ENCODE results near the gene LOXL3. TPM values are rescaled to one million over a fixed set of nuclear protein-coding genes. Genes with fewer than 3 reads are reported as not detected.

Gene LOXL3
- total RNA-seq, 2 experiments from 2014 or later, result 0.25 TPM; not detected in 1

DNA sequence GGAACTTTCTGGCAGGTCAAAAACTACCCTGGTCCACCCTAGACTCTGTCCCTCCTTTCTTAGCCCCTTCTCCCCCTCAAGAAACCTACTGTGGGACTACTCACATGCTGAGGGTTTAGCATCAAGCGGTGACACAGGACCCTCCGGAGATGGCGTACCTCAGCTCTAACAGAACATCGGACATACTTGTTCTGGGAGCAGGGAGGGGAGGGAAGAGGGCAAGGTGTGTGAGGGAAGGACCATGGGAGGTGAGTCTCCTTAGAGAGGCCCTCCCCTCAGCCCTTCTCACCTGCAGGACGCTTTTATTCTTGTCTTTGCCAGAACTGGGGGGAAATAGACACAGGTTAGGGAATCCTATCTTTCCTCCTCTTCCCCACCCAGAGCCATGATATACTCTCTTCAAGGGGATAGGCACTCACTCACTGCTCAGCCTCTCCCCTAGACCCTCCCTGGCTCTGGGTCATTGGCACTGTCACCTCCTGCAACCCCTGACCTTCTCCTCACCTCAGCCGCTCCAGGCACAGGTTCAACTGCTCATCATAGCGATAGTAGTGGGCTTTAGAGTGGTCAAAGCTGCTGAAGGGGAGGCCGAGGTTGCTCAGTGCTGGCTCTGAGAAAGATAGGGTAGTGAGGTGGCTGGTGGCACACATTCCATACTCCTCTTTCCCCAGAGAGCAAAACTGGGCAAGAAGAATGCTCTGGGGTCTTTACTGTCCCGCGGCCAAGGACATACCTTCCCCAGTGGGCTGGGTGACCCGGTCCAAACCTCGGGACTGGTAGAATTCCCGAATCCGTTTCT, 48.1 kb downstream of the LOXL3 start:
- Histone ChIP-seq H3K27ac (ENCODE audit: low read depth in 1 of 2, low read length in 2 of 2) (no peak overlapping the region), H3K4me3 (ENCODE audit: low read length) (no peak overlapping the region), H3K36me3 (ENCODE audit: insufficient read depth, low read length) (peaks cover 18% of the 10 kb centered on the region), H3K9me3 (ENCODE audit: control insufficient read depth in 1 of 2, insufficient read depth in 1 of 2, low read length in 2 of 2) (peaks cover 0 to 17% of the 10 kb centered on the region in 2 experiments), H3K27me3 (ENCODE audit: control insufficient read depth in 1 of 2, insufficient read depth in 2 of 2, low read length in 2 of 2) (peaks cover 42 to 46% of the 10 kb centered on the region in 2 experiments), H3K4me1 (ENCODE audit: insufficient read depth, low read length) (peaks cover 52% of the 10 kb centered on the region)
- Mint-ChIP-seq H3K4me3 (peak overlapping the region; percentile 75), H3K27ac (no peak overlapping the region), H3K36me3 (ENCODE audit: low read depth) (peaks cover 37% of the 10 kb centered on the region), H3K9me3 (no peaks in the 10 kb centered on the region), H3K4me1 (ENCODE audit: low read depth) (peaks cover 73% of the 10 kb centered on the region), H3K27me3 (peaks cover 76% of the 10 kb centered on the region)
- CTCF ChIA-PET, result interaction anchor here (0.6 to 1.6 kb wide), 3 partner anchors 16 to 26 kb away, joined by 3 to 8 read pairs (median 4); partner anchors contain the start of genes CCDC142 and TTC31
- TF ChIP-seq, protein P1, sequence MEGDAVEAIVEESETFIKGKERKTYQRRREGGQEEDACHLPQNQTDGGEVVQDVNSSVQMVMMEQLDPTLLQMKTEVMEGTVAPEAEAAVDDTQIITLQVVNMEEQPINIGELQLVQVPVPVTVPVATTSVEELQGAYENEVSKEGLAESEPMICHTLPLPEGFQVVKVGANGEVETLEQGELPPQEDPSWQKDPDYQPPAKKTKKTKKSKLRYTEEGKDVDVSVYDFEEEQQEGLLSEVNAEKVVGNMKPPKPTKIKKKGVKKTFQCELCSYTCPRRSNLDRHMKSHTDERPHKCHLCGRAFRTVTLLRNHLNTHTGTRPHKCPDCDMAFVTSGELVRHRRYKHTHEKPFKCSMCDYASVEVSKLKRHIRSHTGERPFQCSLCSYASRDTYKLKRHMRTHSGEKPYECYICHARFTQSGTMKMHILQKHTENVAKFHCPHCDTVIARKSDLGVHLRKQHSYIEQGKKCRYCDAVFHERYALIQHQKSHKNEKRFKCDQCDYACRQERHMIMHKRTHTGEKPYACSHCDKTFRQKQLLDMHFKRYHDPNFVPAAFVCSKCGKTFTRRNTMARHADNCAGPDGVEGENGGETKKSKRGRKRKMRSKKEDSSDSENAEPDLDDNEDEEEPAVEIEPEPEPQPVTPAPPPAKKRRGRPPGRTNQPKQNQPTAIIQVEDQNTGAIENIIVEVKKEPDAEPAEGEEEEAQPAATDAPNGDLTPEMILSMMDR (IDR thresholded peaks at IDR 0.05), result no peak
- POLR2A ChIA-PET, result interaction anchor here (0.8 kb wide), 1 partner anchor 24 kb away, joined by 3 read pairs; the partner anchor contains the start of genes AUP1 and HTRA2
- ATAC-seq (ENCODE audit: poor library complexity), result no peak
- intact Hi-C loops (cut with DNase I, micrococcal nuclease), result no loop called here
- no peak for DNase-seq

DNA sequence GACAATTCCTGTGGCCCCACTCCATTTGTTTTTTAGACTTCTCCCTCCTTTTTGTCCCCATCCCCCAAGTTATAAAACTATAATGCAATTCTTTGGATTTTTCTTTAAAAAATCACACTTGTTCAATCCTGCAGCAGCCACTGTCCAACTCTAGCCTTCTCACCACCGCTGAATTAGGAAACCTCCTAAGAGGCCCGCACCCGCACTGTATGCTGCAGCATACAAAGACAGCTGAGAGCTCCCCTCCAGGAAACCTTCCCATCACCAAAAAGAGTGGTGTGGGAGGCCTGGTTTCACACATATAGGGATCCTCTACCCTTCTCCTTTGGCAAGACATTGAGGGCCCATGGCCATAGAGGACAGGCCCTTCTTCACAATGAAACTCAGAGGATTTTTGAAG, 49.2 kb downstream of the LOXL3 start:
- ATAC-seq (ENCODE audit: poor library complexity) (no peak), DNase-seq (no peak)
- Mint-ChIP-seq H3K4me3 (peak overlapping the region; percentile 75), H3K27ac (peak overlapping the region; percentile 18), H3K9me3 (no peaks in the 10 kb centered on the region), H3K27me3 (peaks cover 78% of the 10 kb centered on the region), H3K4me1 (ENCODE audit: low read depth) (peaks cover 81% of the 10 kb centered on the region), H3K36me3 (ENCODE audit: low read depth) (peaks cover 37% of the 10 kb centered on the region)
- Histone ChIP-seq H3K27ac (ENCODE audit: low read depth in 1 of 2, low read length in 2 of 2) (no peak overlapping the region), H3K36me3 (ENCODE audit: insufficient read depth, low read length) (peaks cover 18% of the 10 kb centered on the region), H3K9me3 (ENCODE audit: control insufficient read depth in 1 of 2, insufficient read depth in 1 of 2, low read length in 2 of 2) (peaks cover 0 to 17% of the 10 kb centered on the region in 2 experiments), H3K4me3 (ENCODE audit: low read length) (no peak overlapping the region), H3K4me1 (ENCODE audit: insufficient read depth, low read length) (peaks cover 57% of the 10 kb centered on the region), H3K27me3 (ENCODE audit: control insufficient read depth in 1 of 2, insufficient read depth in 2 of 2, low read length in 2 of 2) (peaks cover 49 to 52% of the 10 kb centered on the region in 2 experiments)
- ChIA-PET POLR2A (interaction anchor here (0.9 to 1.6 kb wide), 3 partner anchors 9 to 32 kb away, joined by 3 to 5 read pairs (median 3); partner anchors contain the start of gene MRPL53), CTCF (interaction anchor here (0.6 to 2.1 kb wide), 3 partner anchors 17 to 27 kb away, joined by 3 to 7 read pairs (median 4); partner anchors contain the start of genes CCDC142 and TTC31)
- intact Hi-C loops (cut with DNase I, micrococcal nuclease), result no loop called here
- TF ChIP-seq, protein P1 (IDR thresholded peaks at IDR 0.05), result no peak

DNA sequence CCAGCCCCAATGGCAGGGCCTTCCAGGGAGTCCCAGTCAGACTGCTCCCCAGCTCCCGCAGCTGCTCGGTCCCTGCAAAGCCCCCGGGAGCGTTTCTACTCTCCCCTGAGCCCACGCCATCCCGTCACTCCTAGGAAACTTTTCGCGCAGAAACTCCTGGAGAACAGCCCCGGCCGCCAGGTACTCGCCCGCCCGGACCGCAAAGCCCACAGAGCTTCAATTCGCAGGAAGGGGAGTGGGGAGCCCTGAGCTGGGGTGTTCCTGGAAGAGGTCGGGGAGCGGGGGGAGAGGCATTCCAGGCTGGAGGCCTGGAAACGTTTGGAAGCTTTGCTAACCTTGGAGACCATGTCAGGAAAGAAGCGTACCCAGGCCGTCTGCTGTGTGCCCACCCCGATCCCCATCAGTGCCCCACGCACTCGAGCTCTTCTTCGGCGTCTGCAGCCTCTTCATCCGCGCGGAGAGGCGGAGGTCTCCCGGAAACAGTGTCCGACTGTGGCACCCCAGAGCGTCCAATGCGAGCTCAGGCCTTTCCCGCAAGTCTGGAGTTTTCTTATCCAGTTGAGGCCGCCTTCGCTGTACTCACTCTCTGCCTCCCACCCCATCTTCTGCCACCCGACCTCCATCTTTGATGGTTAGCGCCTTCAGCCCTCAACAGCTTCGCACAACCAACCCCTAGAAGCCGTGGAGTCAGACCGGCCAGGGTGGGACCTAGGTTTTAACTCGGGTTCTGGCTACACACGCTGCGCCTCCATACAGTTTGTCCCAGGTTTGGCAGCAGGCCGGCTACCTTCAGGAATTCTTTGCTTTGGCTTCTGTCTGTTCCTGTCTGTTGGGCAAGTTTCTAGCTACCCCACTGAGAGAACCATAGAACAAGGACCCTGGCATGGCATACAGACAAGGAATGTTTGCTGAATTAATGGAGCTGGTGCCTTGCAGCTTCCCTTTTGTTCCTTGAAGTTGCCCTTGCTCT, 50.0 kb downstream of the LOXL3 start:
- Histone ChIP-seq H3K27me3 (ENCODE audit: control insufficient read depth in 1 of 2, insufficient read depth in 2 of 2, low read length in 2 of 2) (peaks cover 57 to 60% of the 10 kb centered on the region in 2 experiments), H3K4me3 (ENCODE audit: low read length) (peak overlapping the region; percentile 53), H3K4me1 (ENCODE audit: insufficient read depth, low read length) (peaks cover 65% of the 10 kb centered on the region), H3K36me3 (ENCODE audit: insufficient read depth, low read length) (peaks cover 18% of the 10 kb centered on the region), H3K9me3 (ENCODE audit: control insufficient read depth in 1 of 2, insufficient read depth in 1 of 2, low read length in 2 of 2) (peaks cover 0 to 24% of the 10 kb centered on the region in 2 experiments), H3K27ac (ENCODE audit: low read depth in 1 of 2, low read length in 2 of 2) (no peak overlapping the region)
- H3K27me3 Mint-ChIP-seq, result peaks cover 82% of the 10 kb centered on the region
- peaks cover 37% of the 10 kb centered on the region for H3K36me3 Mint-ChIP-seq (ENCODE audit: low read depth)
- POLR2A ChIA-PET, result interaction anchor here (0.6 to 1.6 kb wide), 8 partner anchors 9 to 306 kb away, joined by 3 to 6 read pairs (median 3); partner anchors contain the start of genes AUP1, C2orf81, CCDC142 and HTRA2
- DNase-seq (no peak), ATAC-seq (ENCODE audit: poor library complexity) (no peak)
- no peaks in the 10 kb centered on the region for H3K9me3 Mint-ChIP-seq
- CTCF ChIA-PET, result interaction anchor here (1.1 to 2.1 kb wide), 3 partner anchors 21 to 325 kb away, joined by 3 to 7 read pairs (median 3); partner anchors contain the start of genes CCDC142, MOB1A and TTC31
- peak overlapping the region; percentile 75 for H3K4me3 Mint-ChIP-seq
- no peak overlapping the region for H3K27ac Mint-ChIP-seq
- intact Hi-C loops (cut with DNase I, micrococcal nuclease), result no loop called here
- peaks cover 85% of the 10 kb centered on the region for H3K4me1 Mint-ChIP-seq (ENCODE audit: low read depth)
- TF ChIP-seq, protein P1 (IDR thresholded peaks at IDR 0.05), result no peak

All from CD4-positive, alpha-beta T cell (primary cell).